Activated CD8-positive, alpha-beta memory T cell treated with anti-CD3 and anti-CD28 coated beads, Interleukin-2, amount 50 U/mL, for 1 hour (primary cell): Measurements from ENCODE around the gene CACNG8.

Experiments
- DNase-seq: peaks from one replicate; pipeline ENCODE4 v3.0.0-alpha.2; 2020; ENCODE audit errors: extremely low read depth

Gene CACNG8

GRCh38 chr19:53992211-53992610 lies 29.5 kb downstream of the CACNG8 start:
- DNase-seq = no peak

- no peak for DNase-seq
Measured at GRCh38 chr19:53992815-53993214, 30.1 kb downstream of the CACNG8 start.

GRCh38 chr19:53993448-53993847 lies 30.7 kb downstream of the CACNG8 start:
- DNase-seq = no peak

GRCh38 chr19:53994811-53995210 lies 32.1 kb downstream of the CACNG8 start:
- DNase-seq = no peak

- DNase-seq = no peak
Measured at GRCh38 chr19:53998223-53998622, 35.5 kb downstream of the CACNG8 start.

GRCh38 chr19:53999694-54000093 lies 37.0 kb downstream of the CACNG8 start:
- no peak for DNase-seq

GRCh38 chr19:54001496-54001895 lies 38.8 kb downstream of the CACNG8 start:
- no peak for DNase-seq

GRCh38 chr19:54002495-54003315 lies 40.0 kb downstream of the CACNG8 start:
- DNase-seq = no peak

GRCh38 chr19:54009440-54009839 lies 46.7 kb downstream of the CACNG8 start:
- no peak for DNase-seq

GRCh38 chr19:54010474-54010873 lies 47.7 kb downstream of the CACNG8 start:
- DNase-seq = no peak

GRCh38 chr19:54011507-54012211 lies 48.9 kb downstream of the CACNG8 start:
- DNase-seq = no peak

- DNase-seq = no peak
Measured at GRCh38 chr19:54013866-54014265, 51.1 kb downstream of the CACNG8 start.

- DNase-seq = no peak
Measured at GRCh38 chr19:54014920-54015560, 52.3 kb downstream of the CACNG8 start.

GRCh38 chr19:54017261-54017660 lies 54.5 kb downstream of the CACNG8 start:
- DNase-seq = no peak

GRCh38 chr19:54021363-54021762 lies 58.6 kb downstream of the CACNG8 start:
- no peak for DNase-seq

GRCh38 chr19:54021932-54022331 lies 59.2 kb downstream of the CACNG8 start:
- DNase-seq = no peak

GRCh38 chr19:54023191-54023590 lies 60.5 kb downstream of the CACNG8 start:
- no peak for DNase-seq

- no peak for DNase-seq
Measured at GRCh38 chr19:54024660-54025059, 61.9 kb downstream of the CACNG8 start.

GRCh38 chr19:54026656-54027055 lies 63.9 kb downstream of the CACNG8 start:
- no peak for DNase-seq

- DNase-seq = no peak
Measured at GRCh38 chr19:54029301-54029700, 66.6 kb downstream of the CACNG8 start.

GRCh38 chr19:54029930-54030490 lies 67.3 kb downstream of the CACNG8 start:
- DNase-seq = no peak

GRCh38 chr19:54030895-54031586 lies 68.3 kb downstream of the CACNG8 start:
- no peak for DNase-seq
